Body of pancreas (tissue), 4 donors: ENCODE results near the gene ACTL10. TPM values are rescaled to one million over a fixed set of nuclear protein-coding genes. Genes with fewer than 3 reads are reported as not detected.
A peak's percentile ranks its signal among the peaks of the same experiment; 100 is the strongest.
"Not testable (repeated sequence)": the region's sequence is repeated elsewhere in the genome, so short reads cannot be mapped to it uniquely, and the experiment has no call there.

Experiments
- ATAC-seq: fragments of 150-250 bp; one replicate; pipeline ENCODE4 v1.9.1; 2016
- DNase-seq, 4 donors: peaks; one replicate each; pipeline ENCODE4 v3.0.0-alpha.2; 2019
- H3K27ac ChIP-seq, 4 donors: fragments of 200-600 bp; sonication (generic); 1 replicate in 3 of 4; 2 replicates in 1 of 4; pipeline versions ENCODE4 v1.5.1 to v1.6.1; 2016 to 2019; ENCODE audit warnings: mild to moderate bottlenecking in 1 of 4, mixed read lengths in 1 of 4, moderate library complexity in 1 of 4
- H3K27me3 ChIP-seq, 2 donors: fragments of 200-600 bp; sonication (generic); one replicate each; pipeline ENCODE4 v1.6.0; 2016; ENCODE audit warnings: mild to moderate bottlenecking in 1 of 2
- H3K36me3 ChIP-seq, 2 donors: fragments of 200-600 bp; sonication (generic); replicated peaks in 1 of 2; 2 replicates each; pipeline ENCODE4 v1.5.1; 2016; ENCODE audit warnings: low read depth in 2 of 2; ENCODE audit not compliant: insufficient read depth in 1 of 2
- H3K4me1 ChIP-seq: fragments of 200-600 bp; sonication (generic); one replicate; pipeline ENCODE4 v1.6.0; 2016
- H3K4me3 ChIP-seq, 2 donors: fragments of 200-600 bp; sonication (generic); 1 replicate in 1 of 2; 2 replicates in 1 of 2; pipeline ENCODE4 v1.5.1; 2016 to 2019
- H3K9me3 ChIP-seq, 3 donors: fragments of 200-600 bp; sonication (generic); 1 replicate in 2 of 3; 2 replicates in 1 of 3; pipeline ENCODE4 v1.5.1; 2016
- CTCF ChIP-seq, 7 experiments: fragments of 450-650 bp in 4 of 7; fragments of 200-600 bp in 3 of 7; sonication (generic) in 3 of 7; IDR thresholded peaks; one replicate each; pipeline ENCODE4 v1.5.1; 2016 to 2019; ENCODE audit warnings: antibody characterized with exemption in 7 of 7
- POLR2A ChIP-seq, 3 donors: fragments of 450-650 bp; IDR thresholded peaks; one replicate each; pipeline ENCODE4 v1.6.1; 2016; ENCODE audit warnings: antibody characterized with exemption in 3 of 3, mild to moderate bottlenecking in 2 of 3
- WGBS, 2 donors: methylation state at CpG; one replicate each; pipeline ENCODE4 v1.1.5; 2017; 5-methylcytosine and 5-hydroxymethylcytosine counted together
- intact Hi-C: fragments of 100-400 bp; cut with DNase I; formaldehyde crosslinking; loops from one replicate; pipeline ENCODE4 v1.15.1; 2023
- total RNA-seq, 2 donors: library from RNA; depleted of rRNA; stranded (reverse); fragments of >200 nt; gene quantifications; one replicate each; pipeline ENCODE4 v1.1.0, GENCODE V29; 2016

Gene ACTL10
- total RNA-seq, 2 donors from 2014 or later: 4.0 to 4.9 TPM

GRCh38 chr20:33697129-33697528 is 30.4 kb downstream of the ACTL10 start:
- TF ChIP-seq CTCF (IDR thresholded peaks at IDR 0.05): no peak
- no peak for TF ChIP-seq POLR2A (IDR thresholded peaks at IDR 0.05)
- Histone ChIP-seq H3K4me1 (no peaks in the 10 kb centered on the region), H3K9me3 (no peaks in the 10 kb centered on the region), H3K27ac (no peak overlapping the region), H3K36me3 (no peaks in the 10 kb centered on the region), H3K27me3 (no peaks in the 10 kb centered on the region), H3K4me3 (no peak overlapping the region)
- 66 to 84% methylated on average over 8 of the region's 8 CpGs for WGBS, 2 donors
- DNase-seq (peak in 1 of 4 donors; percentile 27), ATAC-seq (peak; percentile 27)
- intact Hi-C loops: no loop called here

GRCh38 chr20:33698966-33699365 is 32.2 kb downstream of the ACTL10 start:
- H3K36me3 ChIP-seq, H3K9me3 ChIP-seq, H3K4me1 ChIP-seq, H3K27ac ChIP-seq, H3K4me3 ChIP-seq, ATAC-seq, H3K27me3 ChIP-seq, intact Hi-C loops, DNase-seq: not testable (repeated sequence)
- WGBS, 2 donors: 94 to 100% methylated on average over 9 to 12 of the region's 27 CpGs

- H3K4me3 ChIP-seq, ATAC-seq, H3K36me3 ChIP-seq, DNase-seq, intact Hi-C loops, H3K4me1 ChIP-seq, H3K27me3 ChIP-seq, H3K9me3 ChIP-seq, H3K27ac ChIP-seq: not testable (repeated sequence)
- 96 to 97% methylated on average over 32 to 44 of the region's 45 CpGs for WGBS, 2 donors
Measured at GRCh38 chr20:33700696-33701441, 34.1 kb downstream of the ACTL10 start.

GRCh38 chr20:33701629-33702450 is 35.1 kb downstream of the ACTL10 start:
- Histone ChIP-seq H3K27ac (no peak overlapping the region), H3K4me3 (no peak overlapping the region), H3K27me3 (no peaks in the 10 kb centered on the region), H3K9me3 (no peaks in the 10 kb centered on the region), H3K4me1 (no peaks in the 10 kb centered on the region), H3K36me3 (no peaks in the 10 kb centered on the region)
- no peak for TF ChIP-seq POLR2A (IDR thresholded peaks at IDR 0.05)
- intact Hi-C loops: no loop called here
- ATAC-seq: no peak
- 87 to 92% methylated on average over 8 to 11 of the region's 27 CpGs for WGBS, 2 donors
- no peak for DNase-seq

- no peaks in the 10 kb centered on the region for H3K27me3 ChIP-seq
- TF ChIP-seq CTCF (IDR thresholded peaks at IDR 0.05) (no peak), POLR2A (IDR thresholded peaks at IDR 0.05) (no peak)
- H3K27ac ChIP-seq: no peak overlapping the region
- intact Hi-C loops: no loop called here
- ATAC-seq (no peak), DNase-seq (peak in 1 of 4 donors; percentile 32)
- WGBS, 2 donors: 43 to 100% methylated on average over 1 to 5 of the region's 5 CpGs
- H3K4me3 ChIP-seq: no peak overlapping the region
- no peaks in the 10 kb centered on the region for H3K36me3 ChIP-seq
- H3K4me1 ChIP-seq: no peaks in the 10 kb centered on the region
- H3K9me3 ChIP-seq: no peaks in the 10 kb centered on the region
Measured at GRCh38 chr20:33702861-33703260, 36.1 kb downstream of the ACTL10 start.

- H3K4me3 ChIP-seq: no peak overlapping the region
- no peaks in the 10 kb centered on the region for H3K27me3 ChIP-seq
- H3K27ac ChIP-seq: no peak overlapping the region
- DNase-seq (no peak), ATAC-seq (no peak)
- H3K36me3 ChIP-seq: no peaks in the 10 kb centered on the region
- no peak for TF ChIP-seq POLR2A (IDR thresholded peaks at IDR 0.05)
- H3K9me3 ChIP-seq: no peaks in the 10 kb centered on the region
- 86 to 95% methylated on average over 8 of the region's 8 CpGs for WGBS, 2 donors
- intact Hi-C loops: no loop called here
- H3K4me1 ChIP-seq: no peaks in the 10 kb centered on the region
Measured at GRCh38 chr20:33703498-33704137, 36.9 kb downstream of the ACTL10 start.
